M059J (cell line): ENCODE data around the gene SEMA4D. TPM values are rescaled to one million over a fixed set of nuclear protein-coding genes. Genes with fewer than 3 reads are reported as not detected.

Source experiments
- DNase-seq: peaks from one replicate; pipeline ENCODE4 v3.0.0-alpha.2; 2012; ENCODE audit warnings: low read depth
- total RNA-seq: library from RNA; depleted of rRNA; stranded (reverse); fragments of >200 nt; shearing (Covaris generic); gene quantifications from 2 replicates; pipeline ENCODE4 v1.2.3, GENCODE V29; 2014

Gene SEMA4D
- total RNA-seq, 1 experiment from 2014 or later, result 14.3 TPM

DNA sequence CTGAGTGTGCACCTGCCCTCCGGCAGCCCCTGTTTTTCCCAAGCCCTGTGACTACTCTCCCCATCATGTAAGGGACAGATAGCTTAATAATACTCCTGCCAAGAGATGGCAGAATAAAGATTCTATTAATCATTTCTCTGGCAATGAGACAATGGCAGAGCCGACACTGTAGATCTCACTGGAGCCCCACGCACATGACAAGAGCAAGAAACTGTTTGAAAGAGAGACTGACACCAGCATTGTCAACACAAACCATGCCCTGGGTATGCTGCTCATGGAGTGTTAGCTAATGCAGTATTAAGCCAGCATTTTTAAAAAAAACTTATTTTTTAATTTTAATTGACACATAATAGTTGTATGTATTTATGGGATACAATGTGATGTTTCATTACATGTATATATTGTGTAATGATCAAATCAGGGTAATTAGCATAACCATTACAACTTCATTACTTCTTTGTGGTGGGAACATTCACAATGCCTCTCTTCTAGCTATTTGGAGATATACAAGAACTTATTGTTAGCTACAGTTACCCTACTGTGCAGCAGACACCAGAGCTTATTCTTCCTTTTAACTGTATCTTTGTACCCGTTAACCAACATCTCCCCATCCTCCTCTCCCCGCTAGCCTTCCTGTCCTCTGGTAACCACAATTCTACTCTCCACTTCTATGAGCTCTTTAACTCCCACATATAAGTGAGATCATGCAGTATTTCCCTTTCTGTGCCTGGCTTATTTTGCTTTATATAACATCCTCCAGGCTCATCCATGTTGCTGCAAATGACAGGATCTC lies 31.5 kb upstream of the SEMA4D start:
- DNase-seq, result no peak

DNA sequence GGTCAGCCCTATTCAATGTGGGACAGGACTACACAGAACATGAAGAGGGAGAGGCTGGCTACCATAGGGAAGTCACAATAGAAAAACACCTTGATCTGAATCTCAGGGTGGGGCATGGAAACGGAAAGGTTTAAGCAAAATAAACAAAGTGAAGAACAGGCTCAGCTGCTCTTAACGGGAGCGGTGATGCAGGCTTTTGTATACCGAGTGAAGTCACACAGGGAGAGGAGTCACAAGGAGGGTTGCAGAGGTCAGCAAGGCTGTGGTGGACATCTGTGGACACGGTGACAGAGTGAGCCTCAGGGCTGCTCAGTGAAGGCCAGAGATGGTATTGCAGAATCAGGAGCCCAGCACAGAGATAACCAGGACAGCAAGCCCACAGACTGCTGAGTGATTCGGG lies 30.6 kb upstream of the SEMA4D start:
- peak; percentile 58 for DNase-seq

DNA sequence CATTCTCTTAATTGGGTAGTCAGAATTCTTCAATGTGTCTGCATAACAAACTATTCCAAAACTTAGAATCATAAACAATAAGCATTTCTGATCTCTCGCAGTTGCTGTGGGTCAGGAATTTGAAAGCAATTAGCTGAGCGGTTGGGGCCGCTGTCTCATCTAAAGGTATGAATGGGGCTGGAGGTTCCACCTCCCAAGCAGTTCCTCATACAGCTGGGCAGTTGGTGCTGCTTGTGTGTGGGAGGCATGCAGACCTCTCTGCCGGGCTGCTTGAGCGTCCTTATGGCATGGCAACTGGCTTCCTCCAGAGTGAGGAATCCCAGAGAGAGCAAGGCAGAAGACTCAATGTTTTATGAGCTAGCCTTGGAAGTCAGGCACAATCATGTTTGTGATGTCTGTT lies 30.2 kb upstream of the SEMA4D start:
- no peak for DNase-seq

- DNase-seq, result no peak
These were observed 29.2 kb upstream of the SEMA4D start for GRCh38 chr9:89527084-89527483.

GRCh38 chr9:89526667-89527066 lies 28.8 kb upstream of the SEMA4D start:
- no peak for DNase-seq

DNA sequence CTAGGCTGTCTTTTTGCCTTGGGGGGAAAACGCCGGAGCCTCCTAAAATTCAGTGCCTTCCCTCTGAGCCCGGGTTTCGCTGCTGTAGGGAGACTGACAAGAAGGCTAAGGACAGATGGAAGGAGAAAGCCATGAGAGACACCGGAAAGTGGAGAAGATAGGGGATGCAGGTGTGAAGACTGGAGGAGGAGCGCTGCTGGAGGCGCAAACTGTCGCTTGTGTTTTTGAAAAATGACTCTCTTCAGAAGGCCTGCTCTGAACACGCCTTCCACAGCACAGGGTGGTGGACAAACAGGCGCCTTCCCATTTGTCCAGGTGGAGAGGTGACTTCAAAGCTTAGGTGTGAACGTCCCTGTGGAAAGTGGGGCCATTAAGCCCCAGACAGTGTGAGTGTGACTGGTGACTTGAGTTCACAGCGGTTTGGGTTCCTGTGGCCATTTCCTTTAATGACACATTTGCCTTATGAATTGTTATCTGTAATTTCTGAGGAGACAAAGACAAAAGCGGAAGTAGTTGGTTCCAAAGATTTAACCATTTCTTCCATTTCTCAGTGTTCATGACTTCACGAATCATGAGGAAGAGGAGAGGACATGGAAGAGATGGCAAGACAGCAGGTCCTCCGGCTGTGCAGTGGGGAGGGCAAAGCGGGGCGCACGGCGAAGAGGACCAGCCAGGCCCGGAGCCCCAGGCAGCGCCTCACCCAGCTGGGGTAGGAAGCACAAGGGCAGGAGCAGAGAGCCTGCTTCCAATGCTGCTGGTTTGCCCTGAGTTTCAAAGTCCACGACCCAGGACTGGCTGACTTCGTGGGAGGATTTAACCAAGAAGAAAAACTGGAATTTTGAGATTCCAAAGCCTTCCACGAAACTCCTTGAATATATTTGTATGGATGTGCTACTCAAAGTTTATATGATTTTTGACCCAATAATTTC lies 27.8 kb upstream of the SEMA4D start:
- DNase-seq, result no peak

- DNase-seq, result no peak
These were observed 27.1 kb upstream of the SEMA4D start for GRCh38 chr9:89524963-89525362.

GRCh38 chr9:89523948-89524347 lies 26.0 kb upstream of the SEMA4D start:
- peak; percentile 35 for DNase-seq

DNA sequence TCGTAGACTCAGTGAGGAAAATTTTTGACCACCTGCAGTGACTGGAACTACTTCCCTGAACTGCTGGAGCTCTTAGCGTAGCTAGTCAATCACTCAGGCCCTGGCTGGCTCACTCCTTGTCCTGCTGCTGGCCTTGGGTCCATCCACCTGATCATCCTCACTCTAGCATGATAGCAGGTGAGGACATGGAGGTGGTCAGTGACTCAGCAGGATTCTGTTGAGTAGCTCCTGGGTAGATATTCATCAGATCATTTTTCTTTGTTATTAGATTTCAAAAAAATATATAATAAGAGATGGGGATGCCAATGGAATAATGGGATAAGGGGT lies 25.0 kb upstream of the SEMA4D start:
- DNase-seq, result no peak

GRCh38 chr9:89522261-89522958 lies 24.5 kb upstream of the SEMA4D start:
- DNase-seq, result peak; percentile 68

DNA sequence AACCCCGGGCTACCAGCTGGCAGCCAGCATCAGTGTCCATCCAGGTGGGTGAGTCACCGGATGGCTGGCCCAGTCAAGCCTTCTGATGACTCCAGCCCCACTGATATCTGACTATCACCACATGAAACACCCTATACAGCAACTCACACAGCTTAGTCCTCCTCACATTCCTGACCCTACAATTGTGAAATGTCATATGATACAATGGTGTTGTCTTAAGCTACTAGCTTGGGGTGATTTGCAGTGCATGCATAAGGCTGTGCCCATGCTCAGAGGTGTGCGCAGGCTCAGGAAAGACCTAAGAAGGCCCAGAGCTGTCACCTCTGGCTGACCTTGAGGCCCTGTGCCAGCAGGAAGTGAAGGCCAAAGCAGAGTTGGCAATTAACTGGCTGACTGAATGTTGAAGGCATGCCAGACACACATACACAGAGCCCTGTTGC lies 21.5 kb upstream of the SEMA4D start:
- DNase-seq, result peak; percentile 96

DNA sequence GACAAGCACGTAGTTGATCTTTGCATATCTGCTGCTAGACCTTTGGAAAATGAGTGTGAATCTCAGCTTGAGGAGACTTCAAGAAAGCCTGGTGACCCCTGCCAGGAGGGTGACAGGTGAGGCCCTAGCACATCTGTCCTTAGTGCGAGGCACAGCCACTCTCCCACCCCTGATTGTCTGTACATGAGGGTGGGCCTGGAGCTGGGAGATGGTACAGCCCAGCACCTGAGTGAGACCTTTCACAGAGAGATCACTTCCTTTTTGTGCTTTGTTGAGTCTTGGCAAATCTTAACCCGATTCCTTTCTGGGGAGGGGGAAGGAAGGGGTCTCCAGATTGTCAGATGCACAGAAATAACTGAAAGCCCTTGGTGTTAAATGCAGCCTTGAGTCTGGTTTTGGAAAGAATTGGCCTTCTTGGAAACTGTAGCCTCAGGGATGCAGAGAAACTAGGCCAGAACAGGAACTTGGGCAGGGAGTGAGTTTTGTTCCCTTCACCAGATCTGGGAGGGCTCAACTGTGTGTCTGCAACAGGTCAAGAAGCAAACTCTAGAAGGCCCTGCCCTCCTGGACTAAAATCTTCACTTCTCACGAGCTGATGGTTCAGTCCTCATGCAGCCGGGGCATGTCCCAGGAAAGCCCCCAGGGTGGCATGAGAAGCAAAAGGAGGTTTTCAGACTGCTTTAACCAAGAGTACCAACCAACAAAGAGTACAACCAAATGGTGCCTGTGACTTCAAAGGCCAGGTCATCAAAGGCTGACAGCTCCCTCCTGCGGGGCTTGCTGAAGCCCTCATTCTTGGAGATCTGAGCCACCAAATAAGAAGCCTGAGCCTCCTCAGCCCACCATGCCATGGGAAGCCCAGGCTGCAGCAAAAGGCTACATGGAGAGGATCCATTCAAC lies 20.8 kb upstream of the SEMA4D start:
- no peak for DNase-seq

DNA sequence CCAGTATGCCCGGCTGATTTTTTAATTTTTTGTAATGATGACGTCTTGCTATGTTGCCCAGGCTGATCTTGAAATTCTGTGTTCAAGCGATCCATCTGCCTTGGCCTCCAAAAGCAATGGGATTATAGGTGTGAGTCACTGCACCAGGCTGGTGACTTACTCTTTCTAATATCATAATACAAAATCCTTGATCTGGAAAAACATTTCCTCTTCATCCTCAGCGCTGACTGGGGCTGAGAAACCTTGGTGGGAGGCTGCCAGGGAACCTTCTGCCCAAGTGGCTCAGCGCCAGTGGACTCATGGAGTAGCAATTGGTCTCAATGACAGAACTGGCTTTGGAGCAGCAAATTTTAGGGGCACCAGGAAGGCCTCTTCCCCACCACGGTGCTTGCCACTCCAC lies 17.5 kb upstream of the SEMA4D start:
- DNase-seq, result peak; percentile 80

DNA sequence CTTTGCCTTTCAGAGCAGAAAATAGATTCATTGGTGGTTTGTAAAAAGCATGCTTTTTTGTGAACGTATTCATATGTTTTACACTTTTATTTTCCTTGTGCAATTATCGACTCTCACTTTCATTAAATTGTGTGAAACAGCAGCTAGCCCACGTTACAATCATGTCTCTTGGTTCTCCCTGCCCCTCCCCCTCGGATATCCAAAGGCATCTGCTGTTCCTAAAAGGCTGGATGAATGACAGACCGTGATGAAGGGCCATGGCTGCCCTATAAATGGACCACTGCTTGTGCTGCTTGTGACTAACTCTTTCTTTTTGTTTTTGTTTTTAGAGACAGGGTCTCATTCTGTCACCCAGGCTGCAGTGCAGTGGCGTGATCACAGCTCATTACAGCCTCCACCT lies 17.0 kb upstream of the SEMA4D start:
- DNase-seq, result no peak

GRCh38 chr9:89514337-89514736 lies 16.4 kb upstream of the SEMA4D start:
- DNase-seq, result no peak

GRCh38 chr9:89513837-89514236 lies 15.9 kb upstream of the SEMA4D start:
- no peak for DNase-seq

- no peak for DNase-seq
These were observed 14.5 kb upstream of the SEMA4D start for GRCh38 chr9:89512382-89512781.

DNA sequence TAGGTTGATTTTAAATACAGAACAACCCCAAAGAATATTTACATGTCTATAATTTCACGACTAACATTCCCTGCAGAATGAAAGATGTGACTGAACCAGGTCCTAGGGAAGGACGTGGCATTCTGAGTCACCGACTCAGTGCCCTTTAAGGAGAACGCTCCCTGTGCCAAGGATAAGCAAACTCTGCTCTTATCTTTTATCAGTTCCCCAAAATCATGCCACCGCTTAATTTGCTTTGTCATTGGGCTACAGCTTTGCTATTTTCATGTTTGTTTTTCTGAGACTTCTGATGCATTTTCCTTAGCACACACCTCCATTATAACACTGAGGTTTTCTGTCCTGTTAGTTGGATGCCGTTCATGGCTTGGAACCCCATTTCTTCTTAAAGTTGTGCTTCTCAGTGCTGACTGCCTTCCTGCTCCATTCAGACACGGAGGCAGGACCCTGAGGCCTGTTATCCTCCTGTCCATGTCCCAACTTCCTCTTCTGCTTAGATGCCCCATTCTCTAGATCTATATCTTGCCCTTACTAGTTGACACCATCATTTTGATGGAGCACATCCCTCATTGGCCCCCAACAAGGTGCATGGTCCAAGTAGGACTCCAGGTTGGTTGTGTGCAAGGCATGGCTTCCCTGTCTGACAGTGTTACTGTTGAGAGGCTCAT lies 11.2 kb upstream of the SEMA4D start:
- peak; percentile 72 for DNase-seq

DNA sequence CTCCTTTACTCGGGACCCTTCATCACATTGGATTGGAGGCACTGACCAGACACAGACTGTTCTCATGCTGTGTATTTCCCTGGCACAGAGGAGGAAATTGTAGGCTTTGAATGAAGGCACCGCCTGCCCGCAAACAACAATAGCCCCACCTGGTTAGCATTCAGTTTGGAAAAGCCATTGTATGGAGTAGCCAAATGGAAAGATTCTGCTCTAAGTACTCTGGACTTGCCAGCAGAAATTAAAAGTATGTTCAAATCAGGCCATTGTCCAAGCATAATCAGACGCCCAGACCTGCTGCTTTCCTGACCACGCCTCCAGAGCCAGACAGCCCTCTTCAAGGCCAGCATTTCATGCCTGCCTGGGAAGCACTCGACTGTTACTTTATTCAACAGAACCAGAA lies 8.0 kb upstream of the SEMA4D start:
- DNase-seq, result no peak

DNA sequence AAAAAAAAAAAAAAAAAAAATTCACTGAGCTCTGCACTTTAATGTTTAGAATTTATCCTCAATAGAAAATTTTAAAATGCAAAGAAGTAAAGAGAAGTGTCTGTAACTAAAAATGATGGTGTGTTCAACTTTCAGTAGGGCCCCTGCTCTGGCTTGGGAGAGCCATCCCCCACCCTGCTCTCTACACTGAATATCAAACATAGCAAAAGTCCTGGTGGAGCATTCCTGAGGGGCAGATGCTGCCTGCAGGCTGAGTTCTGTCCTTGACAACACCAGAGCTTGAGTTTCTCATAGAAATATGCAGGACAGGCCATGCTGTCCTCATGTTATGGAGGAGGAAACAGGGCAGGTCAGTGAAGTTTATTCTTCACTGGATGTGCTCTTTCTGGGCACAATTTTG lies 7.1 kb upstream of the SEMA4D start:
- no peak for DNase-seq

- DNase-seq, result no peak
These were observed 4.8 kb upstream of the SEMA4D start for GRCh38 chr9:89502671-89503070.
